Neural progenitor cell (in vitro differentiated cells): ENCODE measurements around the gene SETD3. TPM values are rescaled to one million over a fixed set of nuclear protein-coding genes. Genes with fewer than 3 reads are reported as not detected.

Source experiments
- DNase-seq: peaks from one replicate; pipeline ENCODE4 v3.0.0-alpha.2; 2016; ENCODE audit warnings: low spot score
- H2AFZ ChIP-seq: fragments of 200-600 bp; sonication (generic); replicated peaks from 2 replicates; pipeline ENCODE4 v1.6.1; 2016; ENCODE audit warnings: antibody characterized with exemption
- H3F3A ChIP-seq: fragments of 200-600 bp; sonication (generic); 2 replicates; pipeline ENCODE4 v1.6.1; 2016; ENCODE audit warnings: antibody characterized with exemption, low read depth
- H3K27ac ChIP-seq: fragments of 200-600 bp; sonication (generic); 2 replicates; pipeline ENCODE4 v1.5.1; 2016; ENCODE audit warnings: mild to moderate bottlenecking
- H3K27me3 ChIP-seq: fragments of 200-600 bp; sonication (generic); 2 replicates; pipeline ENCODE4 v1.6.1; 2016; ENCODE audit warnings: mild to moderate bottlenecking, moderate library complexity
- H3K36me3 ChIP-seq: fragments of 200-600 bp; sonication (generic); 2 replicates; pipeline ENCODE4 v1.5.1; 2016
- H3K4me1 ChIP-seq: fragments of 200-600 bp; sonication (generic); 2 replicates; pipeline ENCODE4 v1.6.1; 2016; ENCODE audit warnings: mixed run types
- H3K4me2 ChIP-seq: fragments of 200-600 bp; sonication (generic); 2 replicates; pipeline ENCODE4 v1.6.1; 2016
- H3K4me3 ChIP-seq: fragments of 200-600 bp; sonication (generic); 2 replicates; pipeline ENCODE4 v1.5.1; 2016
- H3K79me2 ChIP-seq: fragments of 200-600 bp; sonication (generic); 2 replicates; pipeline ENCODE4 v1.6.1; 2016; ENCODE audit warnings: low read depth
- H3K9ac ChIP-seq: fragments of 200-600 bp; sonication (generic); 2 replicates; pipeline ENCODE4 v1.6.1; 2016
- H3K9me3 ChIP-seq: fragments of 200-600 bp; sonication (generic); 2 replicates; pipeline ENCODE4 v1.5.1; 2016; ENCODE audit warnings: low read depth
- H4K20me1 ChIP-seq: fragments of 200-600 bp; sonication (generic); 2 replicates; pipeline ENCODE4 v1.6.1; 2016; ENCODE audit warnings: low read depth
- H3K27ac Mint-ChIP-seq: 3 replicates; pipeline ENCODE4 v1.8.0; 2021; ENCODE audit warnings: mixed read lengths
- H3K27me3 Mint-ChIP-seq: 2 replicates; pipeline ENCODE4 v1.8.0; 2022; ENCODE audit warnings: low read depth, mild to moderate bottlenecking, inconsistent platforms, moderate library complexity, mixed read lengths; ENCODE audit not compliant: insufficient read depth
- H3K36me3 Mint-ChIP-seq: 3 replicates; pipeline ENCODE4 v1.8.0; 2021; ENCODE audit warnings: mixed read lengths
- H3K4me1 Mint-ChIP-seq: 3 replicates; pipeline ENCODE4 v1.8.0; 2021; ENCODE audit warnings: mixed read lengths
- H3K4me3 Mint-ChIP-seq: 3 replicates; pipeline ENCODE4 v1.8.0; 2021; ENCODE audit warnings: mild to moderate bottlenecking, moderate library complexity, mixed read lengths
- H3K9me3 Mint-ChIP-seq: 3 replicates; pipeline ENCODE4 v1.8.0; 2020; ENCODE audit warnings: mixed read lengths
- CTCF ChIP-seq: fragments of 200-600 bp; sonication (generic); IDR thresholded peaks from 2 replicates; pipeline ENCODE4 v1.5.1; 2017; ENCODE audit warnings: antibody characterized with exemption, mild to moderate bottlenecking
- EZH2 ChIP-seq: fragments of 200-600 bp; sonication (generic); IDR thresholded peaks from 2 replicates; pipeline ENCODE4 v1.6.1; 2017; ENCODE audit warnings: antibody characterized with exemption, mild to moderate bottlenecking, moderate library complexity
- EZH2phosphoT487 ChIP-seq: fragments of 200-600 bp; sonication (generic); IDR thresholded peaks from 2 replicates; pipeline ENCODE4 v1.6.1; 2017; ENCODE audit warnings: antibody characterized with exemption
- total RNA-seq: library from RNA; depleted of rRNA; stranded (reverse); fragments of >200 nt; gene quantifications from 2 replicates; pipeline ENCODE4 v1.2.3, GENCODE V29; 2015; ENCODE audit warnings: low replicate concordance

The SETD3 gene
- total RNA-seq, 1 donor from 2014 or later, result 68.0 TPM

GRCh38 chr14:99413911-99414310, 66.7 kb downstream of the SETD3 start:
- peaks cover 41% of the 10 kb centered on the region for H4K20me1 ChIP-seq
- Mint-ChIP-seq H3K27ac (peak overlapping the region; percentile 52), H3K9me3 (no peaks in the 10 kb centered on the region), H3K36me3 (no peaks in the 10 kb centered on the region), H3K4me1 (peaks cover 39% of the 10 kb centered on the region), H3K27me3 (no peaks in the 10 kb centered on the region), H3K4me3 (no peak overlapping the region)
- H3K4me1 ChIP-seq, result peaks cover 24% of the 10 kb centered on the region
- no peak overlapping the region for H3K27ac ChIP-seq
- peaks cover 21% of the 10 kb centered on the region for H3F3A ChIP-seq
- H3K36me3 ChIP-seq, result no peaks in the 10 kb centered on the region
- no peak overlapping the region for H2AFZ ChIP-seq
- H3K27me3 ChIP-seq, result no peaks in the 10 kb centered on the region
- no peaks in the 10 kb centered on the region for H3K79me2 ChIP-seq
- no peak overlapping the region for H3K4me3 ChIP-seq
- TF ChIP-seq EZH2 (no peak), CTCF (no peak), EZH2phosphoT487 (no peak)
- H3K9me3 ChIP-seq, result no peaks in the 10 kb centered on the region
- no peak overlapping the region for H3K9ac ChIP-seq
- no peak overlapping the region for H3K4me2 ChIP-seq
- no peak for DNase-seq

- peaks cover 4% of the 10 kb centered on the region for H3K27me3 Mint-ChIP-seq
- Histone ChIP-seq H3F3A (peaks cover 14% of the 10 kb centered on the region), H4K20me1 (peaks cover 48% of the 10 kb centered on the region), H3K4me3 (no peak overlapping the region), H3K9ac (no peak overlapping the region), H3K27me3 (no peaks in the 10 kb centered on the region), H3K4me2 (peak overlapping the region; percentile 14), H2AFZ (no peak overlapping the region), H3K79me2 (no peaks in the 10 kb centered on the region), H3K36me3 (no peaks in the 10 kb centered on the region), H3K9me3 (no peaks in the 10 kb centered on the region), H3K4me1 (peaks cover 24% of the 10 kb centered on the region), H3K27ac (no peak overlapping the region)
- H3K36me3 Mint-ChIP-seq, result peaks cover 2% of the 10 kb centered on the region
- peak overlapping the region; percentile 52 for H3K27ac Mint-ChIP-seq
- no peak for DNase-seq
- H3K4me3 Mint-ChIP-seq, result no peak overlapping the region
- TF ChIP-seq EZH2phosphoT487, result no peak
- no peak for TF ChIP-seq EZH2
- no peak for TF ChIP-seq CTCF
- no peaks in the 10 kb centered on the region for H3K9me3 Mint-ChIP-seq
- H3K4me1 Mint-ChIP-seq, result peaks cover 46% of the 10 kb centered on the region
Observed at GRCh38 chr14:99413172-99413571, 67.5 kb downstream of the SETD3 start.

GRCh38 chr14:99412117-99413061, 68.3 kb downstream of the SETD3 start:
- Histone ChIP-seq H4K20me1 (peaks cover 50% of the 10 kb centered on the region), H2AFZ (no peak overlapping the region), H3K27me3 (no peaks in the 10 kb centered on the region), H3F3A (peaks cover 13% of the 10 kb centered on the region), H3K9ac (no peak overlapping the region), H3K4me1 (peaks cover 24% of the 10 kb centered on the region), H3K4me3 (no peak overlapping the region), H3K4me2 (peak overlapping the region; percentile 14), H3K79me2 (no peaks in the 10 kb centered on the region), H3K27ac (no peak overlapping the region), H3K9me3 (no peaks in the 10 kb centered on the region), H3K36me3 (no peaks in the 10 kb centered on the region)
- Mint-ChIP-seq H3K27ac (peak overlapping the region; percentile 34), H3K4me3 (peak overlapping the region; percentile 35), H3K36me3 (peaks cover 3% of the 10 kb centered on the region), H3K9me3 (no peaks in the 10 kb centered on the region), H3K4me1 (peaks cover 47% of the 10 kb centered on the region), H3K27me3 (peaks cover 5% of the 10 kb centered on the region)
- TF ChIP-seq CTCF, result no peak
- TF ChIP-seq EZH2phosphoT487, result no peak
- no peak for TF ChIP-seq EZH2
- peak; percentile 34 for DNase-seq
